Thoracic aorta (tissue), 2 donors: ENCODE data around the gene TMEM108. TPM values are rescaled to one million over a fixed set of nuclear protein-coding genes. Genes with fewer than 3 reads are reported as not detected.

ENCODE experiments used
- ATAC-seq: fragments of 150-250 bp; one replicate; pipeline ENCODE4 v1.8.0; 2017; ENCODE audit warnings: low read depth; ENCODE audit not compliant: insufficient number of reproducible peaks, low FRiP score
- DNase-seq: peaks from one replicate; pipeline ENCODE4 v3.0.0-alpha.2; 2020; ENCODE audit warnings: low spot score
- H3K27ac ChIP-seq, 2 donors: fragments of 200-600 bp; sonication (generic); 1 replicate in 1 of 2; 2 replicates in 1 of 2; pipeline ENCODE4 v1.5.1; 2016; ENCODE audit warnings: mild to moderate bottlenecking in 2 of 2, moderate library complexity in 2 of 2
- H3K27me3 ChIP-seq: fragments of 200-600 bp; sonication (generic); replicated peaks from 2 replicates; pipeline ENCODE4 v1.6.0; 2016; ENCODE audit warnings: mild to moderate bottlenecking; ENCODE audit not compliant: insufficient read depth
- H3K36me3 ChIP-seq: fragments of 200-600 bp; sonication (generic); one replicate; pipeline ENCODE4 v1.5.1; 2016
- H3K4me1 ChIP-seq, 2 donors: fragments of 200-600 bp; sonication (generic); 1 replicate in 1 of 2; 2 replicates in 1 of 2; pipeline versions ENCODE4 v1.5.1 to v1.6.0; 2016; ENCODE audit warnings: low read depth in 2 of 2, mild to moderate bottlenecking in 1 of 2; ENCODE audit not compliant: control insufficient read depth in 1 of 2
- H3K4me3 ChIP-seq: fragments of 200-600 bp; sonication (generic); 2 replicates; pipeline ENCODE4 v1.5.1; 2016; ENCODE audit warnings: mild to moderate bottlenecking
- H3K9me3 ChIP-seq: fragments of 200-600 bp; sonication (generic); 2 replicates; pipeline ENCODE4 v1.5.1; 2016
- total RNA-seq, 2 donors: library from RNA; depleted of rRNA; stranded (reverse); fragments of >200 nt; gene quantifications; one replicate each; pipeline versions ENCODE4 v1.1.0 to v1.2.3, GENCODE V29; 2016
- TF ChIP-seq, protein P1 (sequence below): fragments of 200-600 bp; sonication (generic); IDR thresholded peaks from one replicate; pipeline ENCODE4 v1.5.1; 2019; ENCODE audit warnings: antibody characterized with exemption

Gene TMEM108
- total RNA-seq, 2 donors from 2014 or later = 0.28 to 0.41 TPM

DNA sequence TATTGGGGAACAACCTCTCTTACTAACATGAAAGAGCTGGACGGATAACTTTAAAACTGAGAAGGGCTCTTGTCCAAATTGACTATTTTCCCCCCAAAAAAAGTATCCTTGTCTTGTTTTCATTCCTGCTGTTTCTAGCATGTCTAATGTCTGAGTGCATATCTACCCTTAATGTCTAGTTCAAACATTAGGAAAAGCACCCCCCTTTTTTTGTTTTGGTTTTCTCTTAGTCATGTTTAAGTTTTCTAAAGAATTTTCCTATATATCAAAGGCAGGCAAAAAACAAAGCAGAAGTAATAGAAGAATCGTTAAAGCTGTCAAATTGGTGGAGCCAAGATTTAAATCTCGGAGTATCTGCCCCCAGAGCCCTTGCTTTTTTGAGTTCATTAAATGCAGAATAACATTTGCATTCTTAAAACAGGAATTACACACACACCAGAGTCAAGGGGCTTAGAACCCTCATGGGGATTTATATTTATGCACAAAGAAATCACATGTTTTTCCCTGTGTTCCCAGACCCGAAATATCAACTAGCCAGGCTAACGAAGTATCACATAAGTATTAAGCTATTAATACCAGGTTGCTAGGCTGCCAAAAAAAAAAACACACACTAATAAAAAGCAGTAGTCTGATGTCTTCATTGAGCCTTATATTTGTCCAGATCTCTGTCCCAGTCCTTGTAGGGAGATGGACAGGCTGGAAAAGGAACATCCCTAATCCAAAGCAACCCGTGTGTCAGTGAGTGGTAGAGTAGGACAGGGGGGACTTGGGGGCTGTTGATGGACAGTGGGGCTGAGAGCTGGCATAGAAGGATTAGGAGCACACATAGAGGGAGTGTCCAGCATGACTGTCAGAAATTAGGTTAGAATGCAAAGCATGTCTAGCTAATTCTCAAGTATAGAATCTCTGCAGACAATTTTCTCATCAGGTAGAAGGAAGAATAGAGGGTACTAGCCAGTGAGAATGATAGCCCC lies 258.0 kb downstream of the TMEM108 start:
- H3K36me3 ChIP-seq = no peaks in the 10 kb centered on the region
- DNase-seq = no peak
- no peak for ATAC-seq
- no peak overlapping the region for H3K27ac ChIP-seq
- H3K9me3 ChIP-seq = no peaks in the 10 kb centered on the region
- H3K27me3 ChIP-seq = no peaks in the 10 kb centered on the region
- H3K4me3 ChIP-seq = no peak overlapping the region
- peaks cover 0 to 8% of the 10 kb centered on the region in 2 donors for H3K4me1 ChIP-seq
- TF ChIP-seq, protein P1, sequence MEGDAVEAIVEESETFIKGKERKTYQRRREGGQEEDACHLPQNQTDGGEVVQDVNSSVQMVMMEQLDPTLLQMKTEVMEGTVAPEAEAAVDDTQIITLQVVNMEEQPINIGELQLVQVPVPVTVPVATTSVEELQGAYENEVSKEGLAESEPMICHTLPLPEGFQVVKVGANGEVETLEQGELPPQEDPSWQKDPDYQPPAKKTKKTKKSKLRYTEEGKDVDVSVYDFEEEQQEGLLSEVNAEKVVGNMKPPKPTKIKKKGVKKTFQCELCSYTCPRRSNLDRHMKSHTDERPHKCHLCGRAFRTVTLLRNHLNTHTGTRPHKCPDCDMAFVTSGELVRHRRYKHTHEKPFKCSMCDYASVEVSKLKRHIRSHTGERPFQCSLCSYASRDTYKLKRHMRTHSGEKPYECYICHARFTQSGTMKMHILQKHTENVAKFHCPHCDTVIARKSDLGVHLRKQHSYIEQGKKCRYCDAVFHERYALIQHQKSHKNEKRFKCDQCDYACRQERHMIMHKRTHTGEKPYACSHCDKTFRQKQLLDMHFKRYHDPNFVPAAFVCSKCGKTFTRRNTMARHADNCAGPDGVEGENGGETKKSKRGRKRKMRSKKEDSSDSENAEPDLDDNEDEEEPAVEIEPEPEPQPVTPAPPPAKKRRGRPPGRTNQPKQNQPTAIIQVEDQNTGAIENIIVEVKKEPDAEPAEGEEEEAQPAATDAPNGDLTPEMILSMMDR = no peak

- DNase-seq (no peak), ATAC-seq (no peak)
- no peaks in the 10 kb centered on the region for H3K36me3 ChIP-seq
- H3K27me3 ChIP-seq = no peaks in the 10 kb centered on the region
- no peak overlapping the region for H3K4me3 ChIP-seq
- no peaks in the 10 kb centered on the region for H3K9me3 ChIP-seq
- peaks cover 0 to 8% of the 10 kb centered on the region in 2 donors for H3K4me1 ChIP-seq
- no peak overlapping the region for H3K27ac ChIP-seq
- TF ChIP-seq, protein P1 = no peak
Measured at GRCh38 chr3:133296981-133297380, 258.8 kb downstream of the TMEM108 start.

DNA sequence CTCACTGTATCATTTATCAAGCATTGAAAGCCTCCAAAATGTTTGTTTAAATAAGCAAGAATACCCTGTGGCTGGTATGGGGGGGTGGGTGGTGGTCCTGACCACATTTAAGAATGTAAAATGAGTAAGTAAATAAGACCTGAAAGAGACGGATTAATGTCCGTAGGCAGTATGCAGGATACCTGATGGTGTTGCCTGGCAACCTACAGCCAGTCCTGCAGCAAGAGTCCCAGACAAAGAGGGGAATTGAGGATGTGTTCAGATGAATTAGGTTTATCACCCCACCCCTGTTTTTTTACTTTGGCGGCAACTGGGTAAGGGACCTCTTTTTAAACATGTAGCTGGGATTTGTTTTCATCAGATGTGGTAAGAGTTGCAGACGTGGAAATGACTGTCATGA lies 261.9 kb downstream of the TMEM108 start:
- H3K27me3 ChIP-seq = no peaks in the 10 kb centered on the region
- ATAC-seq (no peak), DNase-seq (no peak)
- H3K4me1 ChIP-seq = peaks cover 0 to 8% of the 10 kb centered on the region in 2 donors
- no peaks in the 10 kb centered on the region for H3K36me3 ChIP-seq
- H3K4me3 ChIP-seq = no peak overlapping the region
- H3K27ac ChIP-seq = no peak overlapping the region
- H3K9me3 ChIP-seq = no peaks in the 10 kb centered on the region
- TF ChIP-seq, protein P1 = no peak

- H3K27ac ChIP-seq = no peak overlapping the region
- H3K27me3 ChIP-seq = no peaks in the 10 kb centered on the region
- DNase-seq (no peak), ATAC-seq (no peak)
- no peaks in the 10 kb centered on the region for H3K36me3 ChIP-seq
- peaks cover 0 to 6% of the 10 kb centered on the region in 2 donors for H3K4me1 ChIP-seq
- no peaks in the 10 kb centered on the region for H3K9me3 ChIP-seq
- TF ChIP-seq, protein P1 = no peak
- no peak overlapping the region for H3K4me3 ChIP-seq
Measured at GRCh38 chr3:133301194-133301593, 263.0 kb downstream of the TMEM108 start.

DNA sequence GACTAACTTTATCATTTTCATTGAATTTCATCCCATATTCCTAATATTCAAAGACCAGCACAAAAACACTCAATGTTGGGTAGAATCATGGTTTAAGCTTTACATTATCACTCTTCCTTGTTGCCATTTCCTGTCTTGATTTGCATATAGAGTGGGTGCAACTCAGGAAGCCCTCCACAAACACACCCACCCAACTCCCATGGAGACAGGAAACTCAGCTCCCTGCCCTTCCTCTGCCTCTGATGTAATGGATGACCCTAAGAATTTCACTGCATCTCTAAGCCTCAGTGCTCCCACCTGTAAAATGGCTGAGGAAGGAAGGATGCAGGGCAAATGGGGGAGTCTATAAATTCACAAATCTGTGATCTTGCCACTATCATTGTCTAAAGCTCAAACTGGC lies 263.5 kb downstream of the TMEM108 start:
- no peaks in the 10 kb centered on the region for H3K36me3 ChIP-seq
- H3K27me3 ChIP-seq = no peaks in the 10 kb centered on the region
- H3K9me3 ChIP-seq = no peaks in the 10 kb centered on the region
- ATAC-seq = no peak
- no peak for DNase-seq
- H3K27ac ChIP-seq = no peak overlapping the region
- H3K4me1 ChIP-seq = peaks cover 0 to under 1% of the 10 kb centered on the region in 2 donors
- TF ChIP-seq, protein P1 = no peak
- no peak overlapping the region for H3K4me3 ChIP-seq
